ENCODE data around the gene PRKCSH. TPM values are rescaled to one million over a fixed set of nuclear protein-coding genes. Genes with fewer than 3 reads are reported as not detected.
"Not testable (repeated sequence)": the region's sequence is repeated elsewhere in the genome, so short reads cannot be mapped to it uniquely, and the experiment has no call there.

Gene PRKCSH
- total RNA-seq, 1 donor from 2014 or later: 396 TPM

DNA sequence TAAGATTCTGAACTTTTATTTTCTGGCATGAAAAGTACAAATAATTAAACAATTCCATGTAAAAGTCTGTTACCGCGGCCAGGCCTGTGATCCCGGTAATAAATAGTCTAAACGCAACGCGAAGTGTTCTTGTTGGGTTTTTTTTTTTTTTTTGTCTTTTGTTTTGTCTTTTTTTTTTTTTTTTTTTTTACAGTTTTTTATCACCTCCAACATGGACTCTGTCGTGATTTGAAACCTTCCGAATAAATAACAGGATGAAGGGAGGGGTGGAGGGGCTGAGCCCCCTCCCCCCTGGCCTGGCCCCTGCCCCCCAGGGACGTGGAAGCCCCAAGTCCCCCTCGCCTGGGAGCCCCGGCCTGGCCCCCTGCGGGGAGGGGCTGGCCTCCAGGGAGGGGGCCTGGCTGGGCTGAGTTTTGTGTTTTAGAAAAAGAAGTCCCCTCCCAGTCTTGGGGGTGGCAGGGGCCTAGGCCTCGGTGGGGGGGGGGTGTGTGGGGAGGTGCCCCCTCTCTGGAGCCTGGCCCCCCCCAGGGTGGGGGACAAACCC lies 16.0 kb downstream of the PRKCSH start:
- TF ChIP-seq, protein P1, sequence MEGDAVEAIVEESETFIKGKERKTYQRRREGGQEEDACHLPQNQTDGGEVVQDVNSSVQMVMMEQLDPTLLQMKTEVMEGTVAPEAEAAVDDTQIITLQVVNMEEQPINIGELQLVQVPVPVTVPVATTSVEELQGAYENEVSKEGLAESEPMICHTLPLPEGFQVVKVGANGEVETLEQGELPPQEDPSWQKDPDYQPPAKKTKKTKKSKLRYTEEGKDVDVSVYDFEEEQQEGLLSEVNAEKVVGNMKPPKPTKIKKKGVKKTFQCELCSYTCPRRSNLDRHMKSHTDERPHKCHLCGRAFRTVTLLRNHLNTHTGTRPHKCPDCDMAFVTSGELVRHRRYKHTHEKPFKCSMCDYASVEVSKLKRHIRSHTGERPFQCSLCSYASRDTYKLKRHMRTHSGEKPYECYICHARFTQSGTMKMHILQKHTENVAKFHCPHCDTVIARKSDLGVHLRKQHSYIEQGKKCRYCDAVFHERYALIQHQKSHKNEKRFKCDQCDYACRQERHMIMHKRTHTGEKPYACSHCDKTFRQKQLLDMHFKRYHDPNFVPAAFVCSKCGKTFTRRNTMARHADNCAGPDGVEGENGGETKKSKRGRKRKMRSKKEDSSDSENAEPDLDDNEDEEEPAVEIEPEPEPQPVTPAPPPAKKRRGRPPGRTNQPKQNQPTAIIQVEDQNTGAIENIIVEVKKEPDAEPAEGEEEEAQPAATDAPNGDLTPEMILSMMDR (IDR thresholded peaks at IDR 0.05; ENCODE audit: unreplicated experiment): no peak
- no peak overlapping the region for H3K27ac Mint-ChIP-seq
- H3K9me3 Mint-ChIP-seq: no peaks in the 10 kb centered on the region
- no peak overlapping the region for H3K4me3 Mint-ChIP-seq
- peaks cover 5% of the 10 kb centered on the region for H3K36me3 Mint-ChIP-seq
- H3K27me3 Mint-ChIP-seq (ENCODE audit: low read depth): no peaks in the 10 kb centered on the region
- H3K4me1 Mint-ChIP-seq: peaks cover 8% of the 10 kb centered on the region
- DNase-seq (ENCODE audit: low spot score in 2 of 2, unreplicated experiment in 2 of 2): no peak

DNA sequence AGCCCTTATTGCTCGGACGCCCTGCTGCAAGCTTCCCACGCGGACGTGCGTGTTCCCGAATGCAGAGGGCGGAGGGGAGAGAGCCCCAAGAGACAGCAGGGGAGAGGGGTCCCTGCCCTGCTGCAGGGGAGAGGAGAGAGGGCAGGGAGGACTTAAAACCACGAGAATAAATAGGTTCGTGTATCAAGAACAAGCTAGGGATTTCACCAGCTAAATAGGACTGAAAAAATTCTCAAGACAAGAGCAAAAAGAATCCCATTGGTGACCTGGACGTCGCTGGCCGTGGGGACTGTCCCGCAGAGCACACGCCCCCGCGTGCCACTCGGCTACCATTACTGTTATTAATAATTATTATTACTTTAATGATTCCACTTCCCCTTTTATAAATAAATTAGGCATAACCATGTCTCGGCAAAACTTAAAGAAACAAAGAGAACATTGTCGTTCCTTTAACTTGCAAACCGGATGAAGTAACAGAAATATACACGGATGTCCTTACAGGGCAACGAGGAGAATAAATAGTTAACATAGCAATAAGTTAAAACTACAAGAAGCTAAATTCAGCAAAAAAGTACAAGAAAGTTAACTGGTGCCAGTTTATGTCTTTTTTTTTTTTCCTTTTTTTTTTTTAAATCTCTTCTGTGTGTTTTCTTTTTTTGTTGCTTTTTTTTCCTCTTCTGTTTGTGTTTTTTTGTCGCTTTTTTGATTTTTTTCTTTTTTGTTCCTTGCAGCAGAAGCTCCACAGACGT lies 16.6 kb downstream of the PRKCSH start:
- DNase-seq (ENCODE audit: low spot score in 2 of 2, unreplicated experiment in 2 of 2): no peak
- Mint-ChIP-seq H3K27me3 (ENCODE audit: low read depth) (no peaks in the 10 kb centered on the region), H3K4me1 (peaks cover 8% of the 10 kb centered on the region), H3K4me3 (no peak overlapping the region), H3K27ac (peak overlapping the region; percentile 57), H3K36me3 (peaks cover 5% of the 10 kb centered on the region), H3K9me3 (no peaks in the 10 kb centered on the region)
- TF ChIP-seq, protein P1 (IDR thresholded peaks at IDR 0.05; ENCODE audit: unreplicated experiment): no peak

DNA sequence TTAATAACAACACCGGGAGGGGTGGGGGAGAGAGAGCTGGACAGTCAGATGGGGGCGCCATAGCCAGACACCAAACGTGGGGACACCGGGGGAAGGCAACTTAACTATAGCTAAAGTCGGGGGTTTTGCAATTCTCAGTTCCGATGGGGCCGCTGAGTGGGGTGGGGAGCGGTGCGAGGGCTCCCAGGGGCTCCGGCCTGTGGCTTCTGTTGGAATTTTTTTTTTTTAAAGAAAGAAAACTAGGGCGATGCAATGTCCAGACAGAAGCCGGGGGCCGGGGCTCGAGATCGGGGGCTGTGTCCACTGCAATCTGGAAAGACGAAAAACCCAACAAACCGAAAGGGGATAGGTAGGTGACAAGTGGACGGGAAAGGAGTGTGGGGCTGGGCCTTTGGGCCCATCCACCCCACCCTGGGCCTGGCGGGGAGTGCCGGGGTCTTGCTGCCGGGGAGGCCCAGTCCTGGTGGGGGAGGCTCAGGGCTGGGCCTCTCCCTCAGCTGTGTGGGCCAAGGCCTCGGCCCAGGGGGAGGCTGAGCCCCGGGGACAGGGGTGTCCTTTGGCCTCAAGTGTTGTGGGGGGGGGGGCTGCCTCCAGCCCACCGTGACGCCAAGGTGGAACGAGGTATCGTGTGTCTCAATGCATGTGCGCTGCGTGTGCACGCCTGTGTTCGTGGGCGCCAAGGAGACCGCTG lies 17.3 kb downstream of the PRKCSH start:
- H3K4me1 Mint-ChIP-seq: peaks cover 8% of the 10 kb centered on the region
- H3K36me3 Mint-ChIP-seq: peaks cover 5% of the 10 kb centered on the region
- H3K4me3 Mint-ChIP-seq: no peak overlapping the region
- TF ChIP-seq, protein P1 (IDR thresholded peaks at IDR 0.05; ENCODE audit: unreplicated experiment): no peak
- DNase-seq (ENCODE audit: low spot score in 2 of 2, unreplicated experiment in 2 of 2): no peak
- H3K27me3 Mint-ChIP-seq (ENCODE audit: low read depth): no peaks in the 10 kb centered on the region
- H3K27ac Mint-ChIP-seq: peak overlapping the region; percentile 57
- no peaks in the 10 kb centered on the region for H3K9me3 Mint-ChIP-seq

DNA sequence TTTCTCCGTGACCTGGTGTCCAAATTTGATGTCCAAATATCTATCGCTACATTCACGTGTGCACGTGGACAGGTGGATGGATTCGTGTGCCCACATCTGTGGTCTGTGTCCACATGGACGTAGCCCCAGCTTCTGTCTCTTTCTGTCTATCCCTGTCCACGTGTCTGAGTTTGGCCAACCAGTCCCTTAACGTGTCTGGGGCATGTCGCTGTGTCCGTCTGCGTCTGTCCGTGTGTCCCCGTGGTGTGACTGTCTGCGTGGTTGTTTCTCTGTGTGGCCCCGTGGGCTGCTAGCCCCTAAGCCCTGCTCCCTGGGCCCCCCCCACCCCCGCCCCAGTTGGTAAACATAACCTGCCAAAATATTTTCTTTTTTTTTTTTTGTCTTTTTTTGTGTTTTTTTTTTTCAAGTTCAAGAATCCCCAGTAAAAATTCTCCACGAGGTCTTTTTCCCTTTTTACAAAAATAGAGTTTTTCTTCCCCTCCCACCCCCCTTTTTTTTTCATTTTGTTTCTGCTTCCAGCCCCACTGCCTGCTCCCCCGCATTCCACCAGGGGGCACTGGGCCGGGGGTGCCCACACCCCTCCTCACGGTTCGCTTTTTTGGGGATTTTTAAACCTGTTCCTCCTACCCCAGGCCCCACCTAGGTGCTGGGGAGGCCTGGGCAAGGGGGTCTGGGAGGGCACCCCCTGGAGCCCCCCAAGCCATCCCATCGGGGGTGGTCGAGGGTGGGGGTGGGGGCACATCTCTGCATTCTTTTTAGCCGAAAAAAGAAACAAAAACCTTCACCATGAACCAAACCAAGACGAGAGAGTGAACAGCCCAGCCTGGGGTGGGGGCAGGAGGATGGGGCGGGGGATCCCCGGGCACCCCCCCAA lies 18.3 kb downstream of the PRKCSH start:
- peaks cover 4% of the 10 kb centered on the region for H3K36me3 Mint-ChIP-seq
- H3K4me1 Mint-ChIP-seq: peaks cover 8% of the 10 kb centered on the region
- TF ChIP-seq, protein P1 (IDR thresholded peaks at IDR 0.05; ENCODE audit: unreplicated experiment): peak; percentile 54
- no peaks in the 10 kb centered on the region for H3K9me3 Mint-ChIP-seq
- no peak for DNase-seq (ENCODE audit: low spot score in 2 of 2, unreplicated experiment in 2 of 2)
- H3K27ac Mint-ChIP-seq: peak overlapping the region; percentile 1
- no peak overlapping the region for H3K4me3 Mint-ChIP-seq
- H3K27me3 Mint-ChIP-seq (ENCODE audit: low read depth): no peaks in the 10 kb centered on the region

DNA sequence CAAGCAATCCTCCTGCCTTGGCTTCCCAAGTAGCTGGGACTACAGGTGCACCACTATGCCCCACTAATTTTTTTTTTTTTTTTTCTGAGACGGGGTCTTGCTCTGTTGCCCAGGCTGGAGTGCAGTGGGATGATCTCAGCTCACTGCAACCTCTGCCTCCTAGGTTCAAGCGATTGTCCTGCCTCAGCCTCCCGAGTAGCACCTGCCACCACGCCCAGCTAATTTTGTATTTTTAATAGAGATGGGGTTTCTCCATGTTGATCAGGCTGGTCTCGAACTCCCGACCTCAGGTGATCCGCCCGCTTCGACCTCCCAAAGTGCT lies 19.8 kb downstream of the PRKCSH start:
- H3K27me3 Mint-ChIP-seq (ENCODE audit: low read depth); H3K4me1 Mint-ChIP-seq; H3K4me3 Mint-ChIP-seq; H3K36me3 Mint-ChIP-seq; DNase-seq (ENCODE audit: low spot score in 2 of 2, unreplicated experiment in 2 of 2); H3K9me3 Mint-ChIP-seq; H3K27ac Mint-ChIP-seq: not testable (repeated sequence)

Data from mesothelial cell of epicardium (in vitro differentiated cells).